NCI-H1417 treated with DMSO at 0.1 percent for 48 hours (cell line): Measurements from ENCODE around the gene RAPGEF4.

Experiments
- DNase-seq: peaks from one replicate; lab custom pipeline; 2025; lab: John Stamatoyannopoulos, UW

Gene RAPGEF4

GRCh38 chr2:172826522-172826921 is 90.9 kb downstream of the RAPGEF4 start:
- DNase-seq, result no peak

DNA sequence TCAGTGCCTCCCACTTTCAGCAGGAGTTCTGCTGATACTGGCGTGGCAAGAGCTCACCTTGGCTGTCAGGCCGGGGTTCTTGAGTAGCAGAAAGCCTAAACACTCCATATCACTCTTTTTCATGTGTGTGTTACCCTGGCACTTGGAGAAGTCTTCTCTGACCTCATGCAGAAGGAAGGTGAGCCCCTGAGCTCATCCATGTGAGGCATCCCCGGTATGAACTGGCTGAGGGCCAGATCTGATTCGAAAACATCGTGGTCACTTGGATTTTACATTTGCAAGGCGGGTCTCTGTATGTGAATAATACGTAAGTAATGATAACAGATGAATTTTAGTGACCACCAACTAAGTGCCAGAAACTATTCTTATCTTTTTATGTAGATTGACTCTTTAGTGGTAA is 93.6 kb downstream of the RAPGEF4 start:
- DNase-seq, result no peak

GRCh38 chr2:172830482-172830881 is 94.8 kb downstream of the RAPGEF4 start:
- no peak for DNase-seq

DNA sequence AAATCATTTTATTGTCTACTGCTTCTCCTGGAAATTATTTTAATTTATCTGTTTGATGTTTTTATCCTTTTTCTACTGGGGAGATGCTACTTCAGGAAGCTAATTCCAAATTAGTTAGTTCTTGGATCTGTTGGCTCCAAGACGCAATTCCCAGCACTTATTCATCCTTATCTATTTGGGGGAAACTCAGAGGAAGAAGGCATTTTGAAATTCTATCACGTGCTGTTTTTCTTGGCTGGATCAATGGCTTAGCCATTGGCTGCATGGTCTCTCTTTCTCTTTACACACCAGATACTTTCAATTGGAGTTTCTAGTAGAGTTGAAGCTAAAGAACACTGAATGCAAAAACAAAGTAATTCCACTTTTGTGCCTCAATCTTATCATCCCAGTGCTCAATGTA is 98.3 kb downstream of the RAPGEF4 start:
- no peak for DNase-seq

GRCh38 chr2:172834881-172835280 is 99.2 kb downstream of the RAPGEF4 start:
- no peak for DNase-seq

DNA sequence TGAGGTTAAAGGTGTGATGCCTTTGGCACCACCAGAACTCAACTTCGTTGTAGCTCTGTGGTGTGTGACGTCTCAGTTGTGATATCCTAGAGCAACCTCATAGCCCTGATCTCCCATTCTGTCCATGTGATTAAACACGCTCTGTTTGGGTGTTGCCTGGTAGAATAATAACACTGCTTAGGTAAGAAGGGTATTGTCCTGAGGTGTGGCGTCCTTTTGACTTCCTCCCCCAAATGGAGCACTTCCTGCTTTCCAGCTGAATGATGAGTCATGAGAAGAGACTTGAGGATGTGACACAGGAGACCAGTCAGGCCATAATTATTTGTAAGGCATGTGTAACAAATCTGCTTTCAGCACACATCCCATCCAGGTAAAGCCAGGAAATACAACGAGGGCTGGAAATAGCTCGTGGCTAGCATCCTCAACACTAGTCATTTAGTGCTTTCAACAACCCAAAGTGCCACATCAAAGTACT is 100.7 kb downstream of the RAPGEF4 start:
- DNase-seq, result no peak

GRCh38 chr2:172836827-172837226 is 101.2 kb downstream of the RAPGEF4 start:
- DNase-seq, result no peak

GRCh38 chr2:172839446-172839845 is 103.8 kb downstream of the RAPGEF4 start:
- DNase-seq, result no peak

DNA sequence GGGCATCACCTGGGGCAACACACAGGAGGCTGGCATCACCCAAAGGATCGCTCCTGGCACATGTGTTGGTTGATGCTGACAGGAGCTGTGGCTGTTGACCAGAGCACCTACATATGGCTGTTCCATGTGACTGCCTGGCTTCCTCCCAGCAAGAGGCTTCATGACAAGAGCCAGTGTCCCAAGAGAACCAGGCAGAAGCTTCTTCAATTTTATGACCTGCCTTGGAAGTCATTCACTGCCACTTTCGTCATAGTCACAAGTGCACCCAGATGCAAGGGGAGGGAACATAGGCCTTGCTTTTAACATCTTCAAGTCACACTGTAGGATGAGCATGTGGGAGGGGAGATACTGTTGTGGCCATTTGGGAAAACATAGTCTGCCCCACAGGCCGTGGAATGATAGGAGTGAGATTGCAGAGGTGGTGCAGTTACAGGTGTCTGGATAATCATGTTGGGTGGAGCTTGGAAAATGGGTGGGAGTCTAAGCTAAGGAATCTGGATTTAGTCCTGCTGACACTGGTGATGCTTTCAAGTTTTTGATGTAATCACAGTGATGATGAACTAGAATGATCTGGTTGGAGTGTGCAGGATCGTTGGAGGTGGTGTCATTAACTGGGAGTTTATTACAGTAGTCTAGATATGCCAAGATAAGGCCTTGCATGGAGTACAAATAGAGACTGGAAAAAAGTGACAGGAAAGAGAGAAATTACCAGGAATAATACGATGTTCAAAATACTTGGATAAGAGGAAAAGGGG is 107.0 kb downstream of the RAPGEF4 start:
- no peak for DNase-seq

DNA sequence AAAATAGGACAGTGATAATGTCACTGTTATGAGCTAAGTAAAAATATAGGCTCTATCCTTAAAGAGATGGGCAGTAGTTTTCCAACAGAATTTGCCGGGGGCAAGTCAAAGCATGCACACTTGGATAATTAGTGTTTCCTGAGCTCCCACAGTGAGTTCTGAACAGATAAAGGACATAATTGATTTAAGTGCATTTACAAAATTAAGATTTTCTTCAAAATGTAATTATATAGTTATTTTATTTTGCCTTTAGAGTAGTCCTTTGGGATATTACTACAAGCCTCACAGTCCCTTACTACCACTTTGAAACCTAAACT is 107.6 kb downstream of the RAPGEF4 start:
- DNase-seq, result no peak

- DNase-seq, result no peak
Observed at GRCh38 chr2:172843902-172844715, 108.5 kb downstream of the RAPGEF4 start.

GRCh38 chr2:172845028-172845630 is 109.5 kb downstream of the RAPGEF4 start:
- DNase-seq, result no peak

- DNase-seq, result no peak
Observed at GRCh38 chr2:172846551-172846950, 110.9 kb downstream of the RAPGEF4 start.

DNA sequence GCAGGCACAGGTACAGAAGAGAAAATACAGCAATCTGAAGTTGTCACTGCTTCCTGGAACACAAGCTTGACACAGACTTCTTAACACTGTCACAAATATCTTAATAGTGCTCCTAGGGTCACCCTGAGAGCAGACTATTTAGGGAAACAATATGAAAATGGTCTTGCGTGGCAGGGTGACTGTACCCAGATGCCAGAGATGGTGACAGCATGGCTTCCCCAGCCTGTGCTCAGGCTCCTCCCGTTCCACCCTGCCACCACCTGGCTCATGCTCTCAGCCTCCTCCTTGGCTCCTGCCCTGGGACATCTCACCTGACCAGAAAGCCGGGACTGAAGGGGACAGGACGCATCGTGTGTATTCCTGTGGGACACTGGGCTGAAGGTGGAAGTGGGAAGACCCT is 111.5 kb downstream of the RAPGEF4 start:
- no peak for DNase-seq

DNA sequence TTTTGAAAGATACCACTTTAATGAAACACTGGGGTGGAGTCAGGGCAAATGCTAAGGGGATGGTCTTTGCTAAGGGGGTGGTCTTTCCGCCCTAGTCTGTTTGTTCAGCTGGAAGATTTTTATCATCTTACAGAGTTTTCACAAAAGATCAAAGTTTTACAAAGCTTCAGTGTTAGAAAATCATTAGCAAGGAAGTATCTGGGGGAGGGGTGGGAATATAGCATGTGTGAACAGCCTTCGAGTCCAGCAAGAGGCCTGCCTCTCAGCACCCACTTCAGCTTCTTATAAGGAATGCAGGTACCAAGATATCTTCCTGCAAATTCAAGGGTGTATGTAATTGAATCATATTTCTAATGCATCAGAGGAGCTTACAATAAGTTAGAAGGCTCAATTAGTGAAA is 112.9 kb downstream of the RAPGEF4 start:
- no peak for DNase-seq

DNA sequence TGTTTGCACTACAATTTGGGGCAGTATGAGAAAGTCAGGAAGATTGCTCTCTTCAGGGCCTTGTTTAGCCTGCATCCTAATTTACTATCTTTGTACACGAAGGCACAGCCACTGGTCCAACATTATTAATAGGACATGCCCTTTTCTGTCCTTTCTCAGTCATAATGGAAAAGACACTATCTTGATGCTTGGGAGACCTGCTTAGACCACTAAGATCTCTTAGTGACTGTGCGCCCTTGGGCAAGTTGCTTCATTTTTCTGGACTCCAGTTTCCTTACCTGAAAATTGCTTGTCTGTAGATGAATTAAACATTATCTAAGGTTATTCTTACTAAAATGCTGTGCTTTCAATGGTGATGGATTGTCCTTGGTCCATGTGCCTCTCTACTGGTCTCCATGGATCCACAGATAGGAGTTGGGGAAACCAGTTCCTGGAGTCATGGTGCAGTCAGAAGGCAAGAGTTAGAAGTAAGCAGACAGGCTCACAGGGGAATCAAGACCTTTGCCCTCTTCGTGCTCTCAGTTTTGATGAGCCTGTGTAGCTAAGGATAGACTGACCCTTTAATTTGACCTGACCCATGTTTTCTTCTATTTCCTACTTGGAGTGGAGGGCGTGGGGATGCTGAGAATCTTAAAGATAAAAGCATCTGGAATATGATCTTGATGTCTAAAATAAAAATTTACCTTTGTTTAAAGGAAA is 114.0 kb downstream of the RAPGEF4 start:
- no peak for DNase-seq

- DNase-seq, result no peak
Observed at GRCh38 chr2:172855588-172855987, 119.9 kb downstream of the RAPGEF4 start.

- DNase-seq, result no peak
Observed at GRCh38 chr2:172856606-172857005, 121.0 kb downstream of the RAPGEF4 start.

GRCh38 chr2:172858473-172858745 is 122.8 kb downstream of the RAPGEF4 start:
- DNase-seq, result no peak

DNA sequence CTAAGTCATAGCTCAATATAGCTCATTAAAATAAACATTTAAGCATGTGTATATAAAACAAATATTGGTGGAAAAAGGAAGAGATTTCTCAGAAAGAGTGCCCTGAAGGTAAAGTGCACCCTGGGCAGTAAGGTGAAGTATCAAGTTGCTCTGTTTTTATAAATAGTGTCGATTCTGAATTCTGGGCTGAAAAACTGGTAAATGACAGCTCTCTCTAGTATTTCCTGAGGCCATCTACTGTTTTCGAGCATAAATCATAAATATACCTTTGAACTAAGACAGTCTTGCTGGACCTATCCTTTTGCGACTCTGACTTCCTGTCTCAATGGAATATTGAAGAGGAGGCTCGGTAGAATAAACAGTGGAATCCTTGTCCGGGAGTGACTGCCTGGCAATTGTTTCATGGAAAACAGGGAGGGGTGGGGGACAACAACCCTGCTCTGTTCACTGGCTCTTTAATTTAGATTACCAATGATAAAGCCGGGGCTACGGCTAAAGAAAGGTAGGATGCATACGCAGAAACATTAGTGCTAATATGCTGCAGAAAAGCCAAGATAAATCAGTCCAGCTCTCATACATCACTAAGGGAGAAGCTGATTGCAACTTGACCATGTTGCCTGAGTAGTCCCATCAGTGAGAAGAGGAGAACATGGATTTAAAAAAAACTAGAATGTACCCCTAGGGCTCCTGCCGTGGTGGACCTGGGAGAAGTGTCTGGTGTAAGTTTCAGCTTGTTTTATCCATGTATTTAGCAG is 124.1 kb downstream of the RAPGEF4 start:
- no peak for DNase-seq

GRCh38 chr2:172860336-172860707 is 124.7 kb downstream of the RAPGEF4 start:
- DNase-seq, result no peak

GRCh38 chr2:172861098-172861497 is 125.5 kb downstream of the RAPGEF4 start:
- no peak for DNase-seq
